ENCODE data around the gene THRB.

- TF ChIP-seq POLR2A (IDR thresholded peaks at IDR 0.05) = no peak
- TF ChIP-seq POLR2AphosphoS5 (IDR thresholded peaks at IDR 0.05) = no peak
Observed at GRCh38 chr3:24393316-24393715, 101.3 kb downstream of the THRB start.
